Neural progenitor cell (in vitro differentiated cells): ENCODE data around the gene ATG9B. TPM values are rescaled to one million over a fixed set of nuclear protein-coding genes. Genes with fewer than 3 reads are reported as not detected.
A peak's percentile ranks its signal among the peaks of the same experiment; 100 is the strongest.

Source experiments
- DNase-seq: peaks from one replicate; pipeline ENCODE4 v3.0.0-alpha.2; 2016; ENCODE audit warnings: low spot score
- H2AFZ ChIP-seq: fragments of 200-600 bp; sonication (generic); replicated peaks from 2 replicates; pipeline ENCODE4 v1.6.1; 2016; ENCODE audit warnings: antibody characterized with exemption
- H3F3A ChIP-seq: fragments of 200-600 bp; sonication (generic); 2 replicates; pipeline ENCODE4 v1.6.1; 2016; ENCODE audit warnings: antibody characterized with exemption, low read depth
- H3K27ac ChIP-seq: fragments of 200-600 bp; sonication (generic); 2 replicates; pipeline ENCODE4 v1.5.1; 2016; ENCODE audit warnings: mild to moderate bottlenecking
- H3K27me3 ChIP-seq: fragments of 200-600 bp; sonication (generic); 2 replicates; pipeline ENCODE4 v1.6.1; 2016; ENCODE audit warnings: mild to moderate bottlenecking, moderate library complexity
- H3K36me3 ChIP-seq: fragments of 200-600 bp; sonication (generic); 2 replicates; pipeline ENCODE4 v1.5.1; 2016
- H3K4me1 ChIP-seq: fragments of 200-600 bp; sonication (generic); 2 replicates; pipeline ENCODE4 v1.6.1; 2016; ENCODE audit warnings: mixed run types
- H3K4me2 ChIP-seq: fragments of 200-600 bp; sonication (generic); 2 replicates; pipeline ENCODE4 v1.6.1; 2016
- H3K4me3 ChIP-seq: fragments of 200-600 bp; sonication (generic); 2 replicates; pipeline ENCODE4 v1.5.1; 2016
- H3K79me2 ChIP-seq: fragments of 200-600 bp; sonication (generic); 2 replicates; pipeline ENCODE4 v1.6.1; 2016; ENCODE audit warnings: low read depth
- H3K9ac ChIP-seq: fragments of 200-600 bp; sonication (generic); 2 replicates; pipeline ENCODE4 v1.6.1; 2016
- H3K9me3 ChIP-seq: fragments of 200-600 bp; sonication (generic); 2 replicates; pipeline ENCODE4 v1.5.1; 2016; ENCODE audit warnings: low read depth
- H4K20me1 ChIP-seq: fragments of 200-600 bp; sonication (generic); 2 replicates; pipeline ENCODE4 v1.6.1; 2016; ENCODE audit warnings: low read depth
- H3K27ac Mint-ChIP-seq: 3 replicates; pipeline ENCODE4 v1.8.0; 2021; ENCODE audit warnings: mixed read lengths
- H3K27me3 Mint-ChIP-seq: 2 replicates; pipeline ENCODE4 v1.8.0; 2022; ENCODE audit warnings: low read depth, mild to moderate bottlenecking, inconsistent platforms, moderate library complexity, mixed read lengths; ENCODE audit not compliant: insufficient read depth
- H3K36me3 Mint-ChIP-seq: 3 replicates; pipeline ENCODE4 v1.8.0; 2021; ENCODE audit warnings: mixed read lengths
- H3K4me1 Mint-ChIP-seq: 3 replicates; pipeline ENCODE4 v1.8.0; 2021; ENCODE audit warnings: mixed read lengths
- H3K4me3 Mint-ChIP-seq: 3 replicates; pipeline ENCODE4 v1.8.0; 2021; ENCODE audit warnings: mild to moderate bottlenecking, moderate library complexity, mixed read lengths
- H3K9me3 Mint-ChIP-seq: 3 replicates; pipeline ENCODE4 v1.8.0; 2020; ENCODE audit warnings: mixed read lengths
- EZH2 ChIP-seq: fragments of 200-600 bp; sonication (generic); IDR thresholded peaks from 2 replicates; pipeline ENCODE4 v1.6.1; 2017; ENCODE audit warnings: antibody characterized with exemption, mild to moderate bottlenecking, moderate library complexity
- EZH2phosphoT487 ChIP-seq: fragments of 200-600 bp; sonication (generic); IDR thresholded peaks from 2 replicates; pipeline ENCODE4 v1.6.1; 2017; ENCODE audit warnings: antibody characterized with exemption
- total RNA-seq: library from RNA; depleted of rRNA; stranded (reverse); fragments of >200 nt; gene quantifications from 2 replicates; pipeline ENCODE4 v1.2.3, GENCODE V29; 2015; ENCODE audit warnings: low replicate concordance
- TF ChIP-seq, protein P1 (sequence below): fragments of 200-600 bp; sonication (generic); IDR thresholded peaks from 2 replicates; pipeline ENCODE4 v1.5.1; 2017; ENCODE audit warnings: antibody characterized with exemption, mild to moderate bottlenecking

ATG9B gene
- total RNA-seq, result 0.43 and 1.8 TPM in 2 replicates

- no peaks in the 10 kb centered on the region for H3K9me3 Mint-ChIP-seq
- Histone ChIP-seq H3K79me2 (peaks cover 2% of the 10 kb centered on the region), H3K27ac (no peak within 1 kb of the TSS), H3K4me1 (peaks cover 32% of the 10 kb centered on the region), H3K9me3 (no peaks in the 10 kb centered on the region), H4K20me1 (no peaks in the 10 kb centered on the region), H3K9ac (no peak within 1 kb of the TSS), H3K36me3 (no peaks in the 10 kb centered on the region), H3K27me3 (peaks cover 30% of the 10 kb centered on the region), H3F3A (peaks cover 37% of the 10 kb centered on the region), H3K4me2 (no peak within 1 kb of the TSS), H2AFZ (no peak within 1 kb of the TSS), H3K4me3 (no peak within 1 kb of the TSS)
- peaks cover 17% of the 10 kb centered on the region for H3K27me3 Mint-ChIP-seq
- H3K36me3 Mint-ChIP-seq, result no peaks in the 10 kb centered on the region
- peak within 1 kb of the TSS; percentile 68 for H3K27ac Mint-ChIP-seq
- no peak within 1 kb of the TSS for H3K4me3 Mint-ChIP-seq
- peaks cover 60% of the 10 kb centered on the region for H3K4me1 Mint-ChIP-seq
- DNase-seq, result no peak
- TF ChIP-seq, protein P1, sequence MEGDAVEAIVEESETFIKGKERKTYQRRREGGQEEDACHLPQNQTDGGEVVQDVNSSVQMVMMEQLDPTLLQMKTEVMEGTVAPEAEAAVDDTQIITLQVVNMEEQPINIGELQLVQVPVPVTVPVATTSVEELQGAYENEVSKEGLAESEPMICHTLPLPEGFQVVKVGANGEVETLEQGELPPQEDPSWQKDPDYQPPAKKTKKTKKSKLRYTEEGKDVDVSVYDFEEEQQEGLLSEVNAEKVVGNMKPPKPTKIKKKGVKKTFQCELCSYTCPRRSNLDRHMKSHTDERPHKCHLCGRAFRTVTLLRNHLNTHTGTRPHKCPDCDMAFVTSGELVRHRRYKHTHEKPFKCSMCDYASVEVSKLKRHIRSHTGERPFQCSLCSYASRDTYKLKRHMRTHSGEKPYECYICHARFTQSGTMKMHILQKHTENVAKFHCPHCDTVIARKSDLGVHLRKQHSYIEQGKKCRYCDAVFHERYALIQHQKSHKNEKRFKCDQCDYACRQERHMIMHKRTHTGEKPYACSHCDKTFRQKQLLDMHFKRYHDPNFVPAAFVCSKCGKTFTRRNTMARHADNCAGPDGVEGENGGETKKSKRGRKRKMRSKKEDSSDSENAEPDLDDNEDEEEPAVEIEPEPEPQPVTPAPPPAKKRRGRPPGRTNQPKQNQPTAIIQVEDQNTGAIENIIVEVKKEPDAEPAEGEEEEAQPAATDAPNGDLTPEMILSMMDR, result no peak
- TF ChIP-seq EZH2phosphoT487 (no peak), EZH2 (no peak)
Observed at GRCh38 chr7:151024435-151025056, at the start of gene ATG9B. Gene ATG9B (minus strand): TSS chr7:151024494. CDS start chr7:151024423, 71 bp downstream.

DNA sequence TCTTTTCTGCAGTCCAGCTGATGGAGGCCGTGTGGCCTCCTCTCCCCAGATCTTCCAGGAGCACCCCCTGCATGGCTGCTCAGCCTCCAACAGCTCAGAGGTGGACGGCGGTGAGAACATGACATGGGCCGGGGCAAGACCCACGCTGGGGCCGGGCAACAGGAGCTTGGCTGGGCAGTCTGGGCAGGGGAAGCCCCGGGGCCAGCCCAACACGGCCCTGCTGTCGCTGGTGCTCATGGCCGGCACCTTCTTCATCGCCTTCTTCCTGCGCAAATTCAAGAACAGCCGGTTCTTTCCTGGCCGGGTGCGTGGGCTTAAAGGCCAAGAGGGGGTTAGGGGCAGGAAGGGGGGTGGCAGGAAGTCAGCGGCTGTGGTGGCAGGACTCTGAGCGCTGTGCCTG is 49.7 kb upstream of the ATG9B start:
- peaks cover 13% of the 10 kb centered on the region for H4K20me1 ChIP-seq
- Mint-ChIP-seq H3K9me3 (no peaks in the 10 kb centered on the region), H3K4me3 (no peak overlapping the region), H3K27me3 (peaks cover 8% of the 10 kb centered on the region), H3K4me1 (peaks cover 10% of the 10 kb centered on the region), H3K36me3 (peaks cover 11% of the 10 kb centered on the region), H3K27ac (no peak overlapping the region)
- H2AFZ ChIP-seq, result no peak overlapping the region
- H3K9ac ChIP-seq, result no peak overlapping the region
- H3K4me1 ChIP-seq, result peaks cover 4% of the 10 kb centered on the region
- no peak overlapping the region for H3K27ac ChIP-seq
- H3F3A ChIP-seq, result peaks cover 17% of the 10 kb centered on the region
- no peak for DNase-seq
- H3K4me3 ChIP-seq, result no peak overlapping the region
- no peaks in the 10 kb centered on the region for H3K27me3 ChIP-seq
- H3K4me2 ChIP-seq, result no peak overlapping the region
- H3K79me2 ChIP-seq, result peaks cover 2% of the 10 kb centered on the region
- H3K36me3 ChIP-seq, result no peaks in the 10 kb centered on the region
- no peak for TF ChIP-seq EZH2phosphoT487
- no peak for TF ChIP-seq EZH2
- TF ChIP-seq, protein P1, result no peak
- no peaks in the 10 kb centered on the region for H3K9me3 ChIP-seq

- Mint-ChIP-seq H3K36me3 (peaks cover 14% of the 10 kb centered on the region), H3K27me3 (peaks cover 8% of the 10 kb centered on the region), H3K4me3 (no peak overlapping the region), H3K4me1 (peaks cover 2% of the 10 kb centered on the region), H3K9me3 (no peaks in the 10 kb centered on the region), H3K27ac (no peak overlapping the region)
- Histone ChIP-seq H3K9me3 (no peaks in the 10 kb centered on the region), H3K27me3 (no peaks in the 10 kb centered on the region), H3K36me3 (no peaks in the 10 kb centered on the region), H3K9ac (no peak overlapping the region), H4K20me1 (no peaks in the 10 kb centered on the region), H2AFZ (no peak overlapping the region), H3K4me3 (no peak overlapping the region), H3K4me2 (no peak overlapping the region), H3K79me2 (no peaks in the 10 kb centered on the region), H3F3A (no peaks in the 10 kb centered on the region), H3K27ac (no peak overlapping the region), H3K4me1 (no peaks in the 10 kb centered on the region)
- TF ChIP-seq EZH2phosphoT487 (no peak), EZH2 (no peak)
- TF ChIP-seq, protein P1, result no peak
- DNase-seq, result no peak
Observed at GRCh38 chr7:151071032-151071866, 47.0 kb upstream of the ATG9B start.
